Loucy (cell line): ENCODE measurements around the gene CXCL14.

Source experiments
- H2AFZ ChIP-seq: fragments of 200-600 bp; sonication (generic); 2 replicates; pipeline ENCODE4 v1.6.0; 2016; ENCODE audit warnings: antibody characterized with exemption, mild to moderate bottlenecking, low read length, moderate library complexity
- H3F3A ChIP-seq: fragments of 200-600 bp; 2 replicates; pipeline ENCODE4 v1.6.0; 2016; ENCODE audit warnings: antibody characterized with exemption, low read depth, mild to moderate bottlenecking
- H3K27me3 ChIP-seq: fragments of 200-600 bp; sonication (generic); 2 replicates; pipeline ENCODE4 v1.6.1; 2014; ENCODE audit warnings: low read length, mild to moderate bottlenecking; ENCODE audit not compliant: insufficient read depth, poor library complexity, severe bottlenecking
- H3K36me3 ChIP-seq: fragments of 200-600 bp; sonication (generic); 2 replicates; pipeline ENCODE4 v1.6.1; 2016; ENCODE audit warnings: low read length; ENCODE audit not compliant: insufficient read depth
- H3K4me1 ChIP-seq: fragments of 200-600 bp; sonication (generic); 2 replicates; pipeline ENCODE4 v1.5.1; 2014; ENCODE audit warnings: low read length, mild to moderate bottlenecking; ENCODE audit not compliant: insufficient read depth, poor library complexity, severe bottlenecking
- H3K4me2 ChIP-seq: fragments of 200-600 bp; sonication (generic); 2 replicates; pipeline ENCODE4 v1.6.0; 2014; ENCODE audit warnings: antibody characterized with exemption, low read length, low read depth, mild to moderate bottlenecking; ENCODE audit not compliant: poor library complexity, severe bottlenecking
- H3K4me3 ChIP-seq: fragments of 200-600 bp; sonication (generic); 2 replicates; pipeline ENCODE4 v1.5.1; 2014; ENCODE audit warnings: low read length, mild to moderate bottlenecking, mixed read lengths; ENCODE audit not compliant: poor library complexity, severe bottlenecking
- H3K79me2 ChIP-seq: fragments of 200-600 bp; sonication (generic); 2 replicates; pipeline ENCODE4 v1.6.1; 2014; ENCODE audit warnings: low read length; ENCODE audit not compliant: insufficient read depth
- H3K9ac ChIP-seq: fragments of 200-600 bp; sonication (generic); 2 replicates; pipeline ENCODE4 v1.6.0; 2014; ENCODE audit warnings: mild to moderate bottlenecking, low read depth, low read length, moderate library complexity; ENCODE audit not compliant: poor library complexity, severe bottlenecking
- H3K9me2 ChIP-seq: fragments of 200-600 bp; sonication (generic); replicated peaks from 2 replicates; pipeline ENCODE4 v1.6.1; 2016; ENCODE audit warnings: low read depth, low read length, mixed read lengths
- H3K9me3 ChIP-seq: fragments of 200-600 bp; sonication (generic); 2 replicates; pipeline ENCODE4 v1.6.1; 2014; ENCODE audit warnings: mild to moderate bottlenecking, antibody characterized with exemption, low read length, low read depth; ENCODE audit not compliant: insufficient read depth
- H4K20me1 ChIP-seq: fragments of 200-600 bp; sonication (generic); 2 replicates; pipeline ENCODE4 v1.6.0; 2014; ENCODE audit warnings: antibody characterized with exemption, low read length, mild to moderate bottlenecking; ENCODE audit not compliant: insufficient read depth, poor library complexity, severe bottlenecking
- EZH2phosphoT487 ChIP-seq: fragments of 200-600 bp; IDR thresholded peaks from 2 replicates; pipeline ENCODE4 v1.6.1; 2018; ENCODE audit warnings: antibody characterized with exemption, mild to moderate bottlenecking, moderate library complexity, borderline replicate concordance
- TF ChIP-seq, protein P1 (sequence below): fragments of 200-600 bp; sonication (generic); conservative IDR thresholded peaks from 2 replicates; pipeline ENCODE4 v1.5.1; 2014; ENCODE audit warnings: mild to moderate bottlenecking, antibody characterized with exemption, low read length

CXCL14 gene

DNA sequence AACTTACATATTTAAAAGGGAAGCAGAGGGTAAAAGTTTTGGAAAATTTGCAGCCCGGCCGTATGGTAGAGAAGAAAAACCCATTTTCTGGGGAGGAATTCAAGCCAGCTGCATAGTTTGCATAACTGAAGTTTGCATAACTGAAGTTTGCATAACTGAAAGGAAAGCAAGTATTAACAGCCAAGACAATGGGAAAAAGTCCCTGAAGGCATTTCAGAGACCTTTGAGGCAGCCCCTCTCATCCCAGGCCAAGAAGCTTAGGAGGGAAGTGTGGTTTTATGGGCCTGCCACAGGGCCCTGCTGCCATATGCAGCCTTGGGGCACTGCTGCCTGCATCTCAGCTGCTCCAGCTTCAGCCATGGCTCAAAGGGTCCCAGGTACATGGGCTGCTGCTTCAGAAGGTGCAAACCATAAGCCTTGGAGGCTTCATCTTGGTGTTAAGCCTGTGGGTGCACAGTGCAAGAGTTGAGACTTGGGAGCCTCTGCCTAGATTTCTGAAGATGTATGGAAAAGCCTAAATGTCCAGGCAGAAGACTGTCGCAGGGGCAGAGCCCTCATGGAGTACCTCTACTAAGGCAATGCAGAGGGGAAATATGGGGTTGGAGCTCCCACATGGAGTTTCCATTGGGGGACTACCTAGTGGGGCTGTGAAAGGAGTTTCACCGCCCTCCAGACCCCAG lies 36.9 kb upstream of the CXCL14 start:
- H4K20me1 ChIP-seq: no peaks in the 10 kb centered on the region
- no peaks in the 10 kb centered on the region for H3F3A ChIP-seq
- peaks cover 11% of the 10 kb centered on the region; the same call in 1 of the 2 replicates for H3K9me3 ChIP-seq
- H3K9me2 ChIP-seq: no peaks in the 10 kb centered on the region
- H3K36me3 ChIP-seq: no peaks in the 10 kb centered on the region
- peaks cover 13% of the 10 kb centered on the region for H3K4me1 ChIP-seq
- no peaks in the 10 kb centered on the region for H3K27me3 ChIP-seq
- H3K4me2 ChIP-seq: no peak overlapping the region
- no peak overlapping the region for H3K4me3 ChIP-seq
- H2AFZ ChIP-seq: no peak overlapping the region
- TF ChIP-seq, protein P1, sequence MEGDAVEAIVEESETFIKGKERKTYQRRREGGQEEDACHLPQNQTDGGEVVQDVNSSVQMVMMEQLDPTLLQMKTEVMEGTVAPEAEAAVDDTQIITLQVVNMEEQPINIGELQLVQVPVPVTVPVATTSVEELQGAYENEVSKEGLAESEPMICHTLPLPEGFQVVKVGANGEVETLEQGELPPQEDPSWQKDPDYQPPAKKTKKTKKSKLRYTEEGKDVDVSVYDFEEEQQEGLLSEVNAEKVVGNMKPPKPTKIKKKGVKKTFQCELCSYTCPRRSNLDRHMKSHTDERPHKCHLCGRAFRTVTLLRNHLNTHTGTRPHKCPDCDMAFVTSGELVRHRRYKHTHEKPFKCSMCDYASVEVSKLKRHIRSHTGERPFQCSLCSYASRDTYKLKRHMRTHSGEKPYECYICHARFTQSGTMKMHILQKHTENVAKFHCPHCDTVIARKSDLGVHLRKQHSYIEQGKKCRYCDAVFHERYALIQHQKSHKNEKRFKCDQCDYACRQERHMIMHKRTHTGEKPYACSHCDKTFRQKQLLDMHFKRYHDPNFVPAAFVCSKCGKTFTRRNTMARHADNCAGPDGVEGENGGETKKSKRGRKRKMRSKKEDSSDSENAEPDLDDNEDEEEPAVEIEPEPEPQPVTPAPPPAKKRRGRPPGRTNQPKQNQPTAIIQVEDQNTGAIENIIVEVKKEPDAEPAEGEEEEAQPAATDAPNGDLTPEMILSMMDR: no peak
- no peak for TF ChIP-seq EZH2phosphoT487
- H3K79me2 ChIP-seq: no peaks in the 10 kb centered on the region
- no peak overlapping the region for H3K9ac ChIP-seq

DNA sequence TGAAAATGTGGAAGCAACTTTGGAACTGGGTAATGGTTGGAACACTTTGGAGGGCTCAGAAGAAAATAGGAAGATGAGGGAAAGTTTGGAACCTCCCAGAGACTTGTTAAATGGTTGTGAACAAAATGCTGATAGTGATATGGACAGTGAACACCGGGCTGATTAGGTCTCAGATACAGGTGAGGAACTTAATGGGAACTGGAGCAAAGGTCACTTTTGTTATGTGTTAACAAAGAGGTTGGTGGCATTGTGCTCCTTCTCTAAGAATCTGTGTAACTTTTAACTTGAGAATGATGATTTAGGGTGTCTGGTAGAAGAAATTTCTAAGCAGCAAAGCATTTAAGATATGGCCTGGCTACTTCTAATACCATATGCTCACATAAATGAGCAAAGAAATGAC lies 36.4 kb upstream of the CXCL14 start:
- Histone ChIP-seq H4K20me1 (no peaks in the 10 kb centered on the region), H3K27me3 (no peaks in the 10 kb centered on the region), H3K79me2 (no peaks in the 10 kb centered on the region), H3F3A (no peaks in the 10 kb centered on the region), H3K9me3 (peaks cover 11% of the 10 kb centered on the region; the same call in 1 of the 2 replicates), H3K9me2 (no peaks in the 10 kb centered on the region), H3K4me2 (no peak overlapping the region), H3K4me1 (peaks cover 13% of the 10 kb centered on the region), H3K9ac (no peak overlapping the region), H3K4me3 (no peak overlapping the region), H3K36me3 (no peaks in the 10 kb centered on the region), H2AFZ (no peak overlapping the region)
- no peak for TF ChIP-seq EZH2phosphoT487
- TF ChIP-seq, protein P1: no peak

DNA sequence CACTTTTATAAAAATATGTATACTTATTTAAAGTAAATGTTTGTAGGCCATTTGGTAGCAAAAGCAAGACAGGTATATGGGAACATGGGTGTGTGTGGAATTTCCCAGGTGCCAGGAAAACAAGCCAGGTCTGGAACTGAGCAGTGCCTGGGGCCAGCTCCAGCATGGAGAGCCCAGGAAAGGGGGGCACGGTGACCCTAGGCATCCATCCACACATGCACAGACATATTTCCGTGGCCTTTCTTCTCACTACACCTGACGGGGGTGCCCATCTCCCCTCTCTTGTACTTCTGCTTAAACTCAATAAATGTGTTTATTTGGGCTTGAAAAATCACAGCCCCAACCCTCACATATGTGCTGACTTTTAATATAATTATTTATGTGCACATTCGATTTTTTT lies 31.2 kb upstream of the CXCL14 start:
- Histone ChIP-seq H3K9ac (no peak overlapping the region), H3K4me2 (no peak overlapping the region), H4K20me1 (no peaks in the 10 kb centered on the region), H3K9me2 (no peaks in the 10 kb centered on the region), H3F3A (no peaks in the 10 kb centered on the region), H2AFZ (no peak overlapping the region), H3K27me3 (no peaks in the 10 kb centered on the region), H3K9me3 (no peaks in the 10 kb centered on the region), H3K4me3 (no peak overlapping the region), H3K79me2 (no peaks in the 10 kb centered on the region), H3K4me1 (peaks cover 13% of the 10 kb centered on the region), H3K36me3 (no peaks in the 10 kb centered on the region)
- TF ChIP-seq, protein P1: no peak
- no peak for TF ChIP-seq EZH2phosphoT487
